MCF 10A (cell line): ENCODE data around the gene DYRK1A. TPM values are rescaled to one million over a fixed set of nuclear protein-coding genes. Genes with fewer than 3 reads are reported as not detected.

ENCODE experiments used
- BruUV-seq: library from RNA; stranded (reverse); fragments of 400-500 nt; replicated peaks from 2 replicates; lab custom pipeline; 2021; lab: Mats Ljungman, UMichigan
- CTCF ChIA-PET: fragments of 300-600 bp; sonication (Branson Sonifier 250); formaldehyde crosslinking; extraction: SDS; loops from one replicate; lab custom pipeline; 2021; ENCODE audit warnings: antibody characterized with exemption, inconsistent platforms; lab: Yijun Ruan, JAX
- POLR2A ChIA-PET: fragments of 300-600, 350-650 bp; sonication (Branson Sonifier 250); formaldehyde crosslinking; extraction: SDS; loops from one replicate; lab custom pipeline; 2020; ENCODE audit warnings: antibody characterized with exemption, inconsistent platforms; lab: Yijun Ruan, JAX
- DNase-seq: peaks from one replicate; pipeline ENCODE4 v3.0.0-alpha.2; 2018; ENCODE audit not compliant: unreplicated experiment
- H3K27ac Mint-ChIP-seq: one replicate; pipeline ENCODE4 v1.8.0; 2022; ENCODE audit warnings: mild to moderate bottlenecking, low read depth, mixed read lengths; ENCODE audit not compliant: unreplicated experiment
- H3K27me3 Mint-ChIP-seq: one replicate; pipeline ENCODE4 v1.8.0; 2022; ENCODE audit warnings: mixed read lengths; ENCODE audit not compliant: insufficient read depth, unreplicated experiment
- H3K36me3 Mint-ChIP-seq: one replicate; pipeline ENCODE4 v1.8.0; 2022; ENCODE audit warnings: mild to moderate bottlenecking, moderate library complexity, mixed read lengths; ENCODE audit not compliant: insufficient read depth, unreplicated experiment
- H3K4me1 Mint-ChIP-seq: one replicate; pipeline ENCODE4 v1.8.0; 2022; ENCODE audit warnings: mixed read lengths; ENCODE audit not compliant: insufficient read depth, unreplicated experiment
- H3K4me3 Mint-ChIP-seq: one replicate; pipeline ENCODE4 v1.8.0; 2022; ENCODE audit warnings: mild to moderate bottlenecking, moderate library complexity, mixed read lengths; ENCODE audit not compliant: unreplicated experiment
- H3K9me3 Mint-ChIP-seq: one replicate; pipeline ENCODE4 v1.8.0; 2022; ENCODE audit warnings: mixed read lengths; ENCODE audit not compliant: unreplicated experiment
- intact Hi-C: fragments of 100-400 bp; cut with micrococcal nuclease; formaldehyde crosslinking; loops from 2 replicates; pipeline ENCODE4 v1.14.1; 2022
- total RNA-seq: library from RNA; stranded (reverse); gene quantifications from 2 replicates; pipeline ENCODE4 v1.2.3, GENCODE V29; 2022
- TF ChIP-seq, protein P1 (sequence below): fragments of 200-600 bp; IDR thresholded peaks from one replicate; pipeline ENCODE4 v1.8.0; 2022; ENCODE audit warnings: antibody characterized with exemption, mild to moderate bottlenecking; ENCODE audit not compliant: unreplicated experiment

Gene DYRK1A
- total RNA-seq, 1 experiment from 2014 or later, result 58.6 TPM

DNA sequence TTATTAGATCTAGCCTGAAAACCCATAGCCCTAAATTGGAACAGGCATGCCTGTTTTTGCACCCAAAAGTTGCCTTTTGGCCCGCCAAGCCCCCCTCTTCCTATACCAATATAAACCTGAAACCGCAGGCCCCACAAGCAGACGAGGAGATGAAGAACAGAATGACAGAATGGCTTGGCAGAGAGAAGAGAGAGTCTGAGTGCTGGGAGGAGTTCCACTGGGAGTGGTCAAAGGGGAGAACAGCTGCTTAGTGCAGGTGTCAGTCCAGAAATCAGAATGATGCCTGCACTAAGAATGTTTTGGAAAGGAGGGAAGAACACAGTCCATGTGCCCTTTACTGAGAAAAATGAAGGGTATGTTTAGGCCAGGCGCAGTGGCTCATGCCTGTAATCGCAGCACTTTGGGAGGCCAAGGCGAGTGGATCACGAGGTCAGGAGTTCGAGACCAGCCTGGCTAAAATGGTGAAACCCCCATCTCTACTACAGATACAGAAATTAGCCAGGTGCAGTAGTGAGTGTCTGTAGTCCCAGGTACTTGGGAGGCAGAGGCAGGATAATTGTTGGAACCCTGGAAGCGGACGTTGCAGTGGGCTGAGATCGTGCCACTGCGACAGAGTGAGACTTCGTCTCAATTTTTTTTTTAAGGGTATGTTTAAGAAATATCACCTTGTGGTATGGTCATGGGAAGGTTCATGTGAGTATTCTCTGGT lies 9.4 kb downstream of the DYRK1A start:
- H3K36me3 Mint-ChIP-seq, result peaks cover 7% of the 10 kb centered on the region
- H3K27ac Mint-ChIP-seq, result peak overlapping the region; percentile 59
- POLR2A ChIA-PET, result interaction anchor here (1.0 to 4.6 kb wide), 3 partner anchors 11 to 109 kb away, joined by 3 to 36 read pairs (median 26); partner anchors contain the start of genes DYRK1A and VPS26C
- BruUV-seq, result no TSS peak
- H3K4me1 Mint-ChIP-seq, result peaks cover 63% of the 10 kb centered on the region
- H3K4me3 Mint-ChIP-seq, result no peak overlapping the region
- no peaks in the 10 kb centered on the region for H3K9me3 Mint-ChIP-seq
- H3K27me3 Mint-ChIP-seq, result no peaks in the 10 kb centered on the region
- intact Hi-C loops, result no loop called here
- TF ChIP-seq, protein P1, sequence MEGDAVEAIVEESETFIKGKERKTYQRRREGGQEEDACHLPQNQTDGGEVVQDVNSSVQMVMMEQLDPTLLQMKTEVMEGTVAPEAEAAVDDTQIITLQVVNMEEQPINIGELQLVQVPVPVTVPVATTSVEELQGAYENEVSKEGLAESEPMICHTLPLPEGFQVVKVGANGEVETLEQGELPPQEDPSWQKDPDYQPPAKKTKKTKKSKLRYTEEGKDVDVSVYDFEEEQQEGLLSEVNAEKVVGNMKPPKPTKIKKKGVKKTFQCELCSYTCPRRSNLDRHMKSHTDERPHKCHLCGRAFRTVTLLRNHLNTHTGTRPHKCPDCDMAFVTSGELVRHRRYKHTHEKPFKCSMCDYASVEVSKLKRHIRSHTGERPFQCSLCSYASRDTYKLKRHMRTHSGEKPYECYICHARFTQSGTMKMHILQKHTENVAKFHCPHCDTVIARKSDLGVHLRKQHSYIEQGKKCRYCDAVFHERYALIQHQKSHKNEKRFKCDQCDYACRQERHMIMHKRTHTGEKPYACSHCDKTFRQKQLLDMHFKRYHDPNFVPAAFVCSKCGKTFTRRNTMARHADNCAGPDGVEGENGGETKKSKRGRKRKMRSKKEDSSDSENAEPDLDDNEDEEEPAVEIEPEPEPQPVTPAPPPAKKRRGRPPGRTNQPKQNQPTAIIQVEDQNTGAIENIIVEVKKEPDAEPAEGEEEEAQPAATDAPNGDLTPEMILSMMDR, result no peak
- no peak for DNase-seq
- CTCF ChIA-PET, result interaction anchor here (0.7 to 1.1 kb wide), 2 partner anchors 12 to 86 kb away, joined by 3 read pairs; no protein-coding TSS in a partner anchor

DNA sequence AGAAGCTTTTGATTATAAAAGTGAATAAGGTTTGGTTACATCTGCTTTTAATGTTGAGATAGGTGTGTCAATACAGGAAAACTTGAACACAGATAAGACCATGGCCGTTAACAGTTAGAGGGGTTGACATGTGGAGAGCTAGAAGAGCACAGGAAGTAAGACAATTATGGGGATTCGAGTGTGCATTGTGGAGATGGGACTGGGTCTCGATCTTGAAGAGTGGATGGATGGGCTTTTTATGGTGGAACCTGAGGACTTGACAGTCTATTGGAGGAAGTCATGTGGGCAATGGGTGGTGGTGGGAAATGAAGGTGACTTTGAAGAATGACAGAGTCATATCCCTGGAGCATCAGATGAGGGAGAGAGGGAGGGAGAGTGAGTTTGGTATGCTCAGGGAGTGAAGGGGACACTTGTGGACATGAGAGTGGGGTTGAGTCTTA lies 12.1 kb downstream of the DYRK1A start:
- Mint-ChIP-seq H3K36me3 (peaks cover 7% of the 10 kb centered on the region), H3K4me1 (peaks cover 53% of the 10 kb centered on the region), H3K27me3 (no peaks in the 10 kb centered on the region), H3K9me3 (peaks cover 5% of the 10 kb centered on the region), H3K4me3 (no peak overlapping the region), H3K27ac (peak overlapping the region; percentile 14)
- POLR2A ChIA-PET, result interaction anchor here (0.8 to 0.9 kb wide), 2 partner anchors 9 to 38 kb away, joined by 3 read pairs; no protein-coding TSS in a partner anchor
- TF ChIP-seq, protein P1, result no peak
- intact Hi-C loops, result no loop called here
- DNase-seq, result no peak
- no TSS peak for BruUV-seq
- CTCF ChIA-PET, result interaction anchor here (0.6 kb wide), 1 partner anchor 10 kb away, joined by 3 read pairs; no protein-coding TSS in a partner anchor

DNA sequence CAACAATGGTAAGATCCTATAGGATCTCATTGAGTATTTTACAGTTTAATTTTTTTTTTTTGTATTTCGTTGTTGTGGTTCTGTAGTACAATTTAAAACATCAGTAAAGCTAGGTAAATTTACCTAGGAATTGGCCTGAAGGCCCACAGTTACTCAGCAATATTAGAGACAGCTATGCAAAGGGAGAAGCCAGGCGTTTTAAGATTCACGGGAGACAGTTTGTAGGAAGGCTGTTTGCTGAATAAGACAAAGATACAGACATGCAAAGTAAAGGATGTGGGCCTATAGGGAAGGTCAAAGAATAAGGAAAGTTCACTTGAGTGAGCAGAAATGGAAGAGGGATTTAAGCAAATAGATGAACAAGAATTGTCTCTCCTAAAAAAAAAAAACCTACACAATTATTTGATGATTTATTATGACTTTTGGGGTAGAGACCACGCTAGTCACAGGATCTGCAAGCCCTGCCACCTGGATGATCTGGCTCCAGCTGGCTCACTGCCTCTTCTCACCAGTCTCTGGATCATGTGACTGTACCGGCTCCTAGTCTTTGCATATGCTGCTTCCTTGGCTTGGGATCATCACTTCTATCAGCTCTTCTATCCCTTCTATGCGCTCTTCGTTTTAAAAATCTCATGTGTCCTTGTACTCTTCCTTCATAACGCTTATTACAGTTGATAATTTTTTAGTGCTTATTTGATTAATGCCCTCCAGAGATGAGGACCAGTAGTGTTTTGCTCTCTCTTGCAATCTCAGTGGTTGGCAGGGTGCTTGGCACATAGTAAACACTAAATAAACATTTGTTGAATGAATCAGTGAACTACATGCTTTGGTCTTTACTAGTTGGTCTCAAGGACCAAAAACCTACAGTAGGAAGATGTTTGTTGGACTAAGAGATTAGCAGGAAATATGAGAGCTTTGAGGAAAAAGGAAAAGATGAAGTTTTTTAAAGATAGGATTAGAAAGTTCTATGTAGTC lies 14.1 kb downstream of the DYRK1A start:
- H3K4me1 Mint-ChIP-seq, result peaks cover 42% of the 10 kb centered on the region
- CTCF ChIA-PET, result interaction anchor here (0.5 to 0.6 kb wide), 3 partner anchors 8 to 320 kb away, joined by 3 read pairs; no protein-coding TSS in a partner anchor

More for the DNA sequence above, 14.1 kb downstream of the DYRK1A start:
- Mint-ChIP-seq H3K27me3 (no peaks in the 10 kb centered on the region), H3K36me3 (peaks cover 2% of the 10 kb centered on the region), H3K9me3 (peaks cover 7% of the 10 kb centered on the region), H3K4me3 (no peak overlapping the region), H3K27ac (peak overlapping the region; percentile 63)
- TF ChIP-seq, protein P1, result no peak
- no TSS peak for BruUV-seq
- POLR2A ChIA-PET, result interaction anchor here (0.6 to 2.9 kb wide), 9 partner anchors 10 to 123 kb away, joined by 3 to 14 read pairs (median 3); no protein-coding TSS in a partner anchor
- intact Hi-C loops, result no loop called here
- peak; percentile 17 for DNase-seq
